LNCaP clone FGC (cell line): ENCODE results near the gene ITGAL.
"Not testable (repeated sequence)": the region's sequence is repeated elsewhere in the genome, so short reads cannot be mapped to it uniquely, and the experiment has no call there.

Source experiments
- DNase-seq: peaks from one replicate; pipeline ENCODE4 v3.0.0-alpha.2; 2011; ENCODE audit warnings: low read depth
- H3K4me3 ChIP-seq: 2 replicates; pipeline ENCODE4 v1.5.1; 2011; ENCODE audit warnings: mild to moderate bottlenecking, low read depth, low read length, control low read depth
- CTCF ChIP-seq: IDR thresholded peaks from 2 replicates; pipeline ENCODE4 v1.5.1; 2012; ENCODE audit warnings: mild to moderate bottlenecking; ENCODE audit not compliant: control insufficient read depth, insufficient read depth; ENCODE audit errors: extremely low read depth

ITGAL gene

GRCh38 chr16:30445408-30446202, 26.9 kb upstream of the ITGAL start, which contains the start of gene SEPHS2:
SEPHS2 (minus strand) TSS chr16:30445874; CDS start chr16:30445727, 147 bp downstream.
- H3K4me3 ChIP-seq: peak within 1 kb of the TSS; percentile 96
- peak; percentile 99 for DNase-seq
- TF ChIP-seq CTCF: peak; percentile 54

GRCh38 chr16:30446203-30446595, 26.3 kb upstream of the ITGAL start:
- DNase-seq: no peak
- no peak for TF ChIP-seq CTCF
- H3K4me3 ChIP-seq: peak overlapping the region; percentile 96

GRCh38 chr16:30447512-30448226, 24.9 kb upstream of the ITGAL start:
- H3K4me3 ChIP-seq: no peak overlapping the region
- TF ChIP-seq CTCF: no peak
- DNase-seq: no peak

DNA sequence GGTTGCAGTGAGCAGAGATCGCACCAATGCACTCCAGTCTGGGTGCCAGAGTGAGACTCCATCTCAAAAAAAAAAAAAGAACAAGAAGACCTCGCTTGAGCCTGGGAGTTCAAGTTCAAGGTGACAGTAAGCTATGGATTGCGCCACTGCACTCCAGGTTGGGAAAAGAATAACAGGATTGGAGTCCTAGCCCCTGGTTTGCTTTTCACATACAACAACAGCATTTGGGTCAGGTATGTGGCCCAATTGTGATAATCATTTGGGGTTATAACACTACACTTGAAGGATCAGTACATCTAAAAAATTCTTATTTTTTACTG, 23.5 kb upstream of the ITGAL start:
- TF ChIP-seq CTCF: no peak
- H3K4me3 ChIP-seq: no peak overlapping the region
- DNase-seq: no peak

GRCh38 chr16:30452709-30453580, 19.6 kb upstream of the ITGAL start:
- not testable (repeated sequence) for H3K4me3 ChIP-seq, DNase-seq

DNA sequence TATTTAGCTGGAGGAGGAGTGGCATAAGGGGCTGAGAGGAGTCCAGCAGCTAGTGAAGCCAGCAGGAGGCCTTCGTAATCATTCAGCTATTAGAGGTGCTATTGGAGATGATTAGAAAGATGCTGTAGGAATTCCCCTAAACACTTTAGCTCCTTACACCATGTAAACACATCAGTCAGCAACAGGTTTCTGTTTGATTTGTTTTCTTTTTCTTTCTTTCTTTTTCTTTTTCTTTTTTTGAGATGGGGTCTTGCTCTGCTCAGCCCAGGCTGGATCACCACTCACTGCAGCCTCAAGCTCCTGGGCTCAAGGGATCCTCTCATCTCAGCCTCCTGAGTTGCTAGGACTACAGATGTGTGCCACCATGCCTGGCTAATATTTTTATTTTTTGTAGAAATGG, 16.2 kb upstream of the ITGAL start:
- no peak overlapping the region for H3K4me3 ChIP-seq
- TF ChIP-seq CTCF: no peak
- no peak for DNase-seq

DNA sequence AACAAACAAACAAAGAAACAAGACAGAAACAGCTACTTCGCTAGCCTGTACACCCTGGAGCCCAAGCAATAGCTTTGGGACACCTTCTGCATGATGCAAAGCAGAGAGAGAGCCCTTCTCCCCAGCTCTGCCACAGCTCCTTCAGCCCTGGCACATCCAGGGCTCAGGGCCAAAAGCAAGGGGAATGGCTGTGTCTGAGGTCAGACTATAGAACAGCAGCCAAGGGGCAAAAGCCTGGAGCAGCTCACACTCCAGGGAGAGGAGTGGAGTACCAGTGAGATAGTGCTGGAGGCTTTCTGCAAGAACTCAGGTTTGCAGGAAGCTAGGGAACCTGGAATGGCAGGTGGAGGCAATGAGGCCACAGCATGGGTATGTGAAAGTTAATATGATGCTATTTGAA, 15.3 kb upstream of the ITGAL start:
- no peak for TF ChIP-seq CTCF
- no peak overlapping the region for H3K4me3 ChIP-seq
- no peak for DNase-seq
